ENCODE measurements around the gene GPR18.
"Not testable (repeated sequence)": the region's sequence is repeated elsewhere in the genome, so short reads cannot be mapped to it uniquely, and the experiment has no call there.

The GPR18 gene

DNA sequence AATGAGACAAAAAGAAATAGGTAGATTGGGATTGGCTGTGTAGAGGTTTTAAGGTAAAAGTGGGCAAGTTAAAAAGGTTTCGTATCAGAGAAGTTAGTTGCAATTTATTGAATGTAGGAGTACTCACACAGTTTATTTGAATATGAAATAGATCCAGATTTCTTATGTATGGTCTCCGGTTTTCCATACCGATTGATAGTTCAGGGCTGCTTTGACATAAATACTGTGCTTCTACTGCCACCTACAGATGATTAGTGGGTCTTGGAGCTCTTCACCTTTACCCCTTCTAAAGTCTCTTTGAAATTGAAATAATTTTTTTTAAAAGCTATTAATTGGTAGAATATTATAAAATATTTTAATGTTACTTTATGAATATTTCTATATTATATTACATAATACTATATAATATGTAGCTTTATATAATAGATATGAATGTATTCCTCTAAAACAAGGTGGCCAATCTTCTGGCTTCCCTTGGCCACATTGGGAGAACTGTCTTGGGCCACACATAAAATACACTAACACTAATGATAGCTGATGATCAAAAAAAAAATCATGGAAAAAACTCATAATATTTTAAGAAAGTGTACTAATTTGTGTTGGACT lies 7.7 kb upstream of the GPR18 start:
- DNase-seq: peak; percentile 41

DNA sequence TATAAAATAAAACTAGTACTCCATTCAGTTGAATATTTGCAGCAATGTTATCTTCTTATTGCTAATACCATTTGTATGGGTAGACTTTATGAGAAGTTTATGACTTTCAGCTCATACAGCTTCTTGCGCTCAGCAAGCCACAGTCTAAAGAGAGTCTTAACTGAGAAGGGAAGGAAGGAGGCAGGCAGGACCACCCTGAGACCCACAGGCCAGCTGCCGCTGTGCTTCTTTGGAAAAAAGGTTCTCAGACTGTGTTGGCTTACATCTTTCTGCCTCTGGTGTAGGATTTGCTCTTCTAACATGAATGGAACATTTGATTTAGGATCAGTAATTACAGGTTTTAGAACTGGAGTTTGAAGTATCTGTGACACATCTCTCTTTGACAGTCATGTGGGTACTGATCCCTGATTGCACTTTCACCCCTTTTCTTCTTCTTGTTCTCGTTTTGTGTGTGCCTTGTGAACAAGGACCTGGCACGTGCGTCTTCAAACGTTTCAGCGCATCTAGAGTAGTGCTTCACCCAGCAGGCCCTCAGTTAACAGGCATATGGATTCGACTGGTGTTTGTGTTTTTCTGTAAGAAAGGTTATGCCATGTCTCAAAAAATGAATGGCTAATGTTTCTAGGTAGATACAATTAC lies 7.1 kb upstream of the GPR18 start:
- DNase-seq: no peak

DNA sequence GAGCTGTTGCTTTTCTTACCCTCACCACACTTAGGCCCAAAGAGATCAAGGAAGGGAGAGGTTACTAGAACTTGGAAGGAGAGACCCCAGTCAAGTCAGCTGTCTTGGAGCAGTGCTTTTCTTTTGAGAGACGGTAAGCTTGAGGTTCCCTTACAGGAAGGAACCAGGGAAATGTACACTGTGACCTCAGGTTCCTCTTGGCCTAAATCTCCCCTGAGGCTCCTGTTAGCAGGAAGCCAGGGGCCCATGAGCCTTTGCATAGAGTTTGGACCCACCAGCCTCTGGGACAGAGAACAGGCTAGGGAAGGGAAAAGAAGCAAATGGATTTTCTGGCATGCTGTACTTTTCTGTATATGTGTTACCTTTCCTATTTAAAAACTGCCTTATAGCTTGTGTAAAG lies 5.9 kb upstream of the GPR18 start:
- no peak for DNase-seq

DNA sequence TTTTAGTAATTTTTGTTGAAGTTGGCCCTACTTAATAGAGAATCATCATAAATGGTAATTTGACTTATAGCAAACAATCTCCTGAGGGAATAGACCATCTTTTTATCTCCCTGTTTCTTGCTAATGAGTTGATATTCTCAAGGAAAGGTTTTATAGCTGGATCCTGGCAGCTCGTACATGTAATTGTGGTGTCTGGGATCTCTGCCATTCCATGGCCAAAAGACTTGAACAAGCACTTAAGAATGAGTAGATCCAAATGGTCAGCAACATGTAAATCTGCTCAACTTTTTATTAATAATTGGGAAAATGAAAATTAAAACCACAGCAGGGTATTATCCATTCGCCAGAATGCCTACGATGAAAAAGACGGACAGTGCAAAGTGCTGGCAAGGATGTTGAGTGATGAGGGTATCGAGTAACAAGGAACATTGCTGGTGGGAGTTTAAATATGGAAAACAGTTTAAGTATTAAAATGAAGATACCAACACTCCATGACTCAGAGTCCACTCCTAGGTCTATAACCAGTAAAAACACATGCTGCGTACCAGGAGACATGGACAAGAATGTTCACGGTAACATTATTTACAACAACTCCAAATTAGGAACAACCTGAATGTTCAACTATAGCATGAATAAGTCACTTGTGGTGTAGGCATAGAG lies 5.1 kb upstream of the GPR18 start:
- DNase-seq: no peak

DNA sequence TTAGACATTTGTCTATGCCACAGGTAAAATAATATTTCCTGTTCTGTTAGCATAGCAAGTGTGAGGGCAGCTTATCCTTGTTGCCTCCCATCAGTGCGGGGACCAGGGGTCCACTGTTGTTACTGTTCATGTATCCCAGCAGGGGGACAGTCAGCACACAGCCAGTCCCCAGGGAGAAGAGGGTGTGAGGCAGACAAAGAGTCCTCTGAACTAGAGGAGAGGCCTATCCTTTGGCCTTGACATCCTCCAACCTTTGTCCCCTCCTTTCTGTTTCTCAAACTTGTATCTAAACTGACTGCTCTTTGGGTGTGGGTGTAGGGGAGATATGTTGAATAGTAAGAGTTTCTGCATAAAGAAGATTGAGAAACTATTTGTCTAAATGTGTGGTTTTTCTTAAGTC lies 2.9 kb upstream of the GPR18 start:
- DNase-seq: no peak

DNA sequence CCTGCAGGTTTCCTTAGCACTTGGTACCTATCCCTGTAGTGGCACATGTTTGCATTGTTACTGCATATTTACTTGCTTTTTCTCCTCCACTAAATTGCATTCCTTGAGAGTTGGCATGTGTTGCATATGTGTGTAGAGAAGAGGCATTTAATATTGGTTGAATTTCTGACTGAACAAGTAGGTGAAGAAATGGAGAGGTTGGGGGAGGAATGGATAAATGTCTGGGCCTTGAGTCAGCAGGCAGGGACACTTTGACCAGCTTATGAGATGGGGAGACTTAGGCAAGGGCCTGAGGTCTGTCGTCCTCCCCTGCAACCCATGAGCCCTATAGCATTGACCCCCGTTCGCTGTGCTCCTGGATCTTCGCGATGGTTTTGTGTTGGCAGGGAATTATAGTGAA lies 2.0 kb upstream of the GPR18 start:
- DNase-seq: no peak

DNA sequence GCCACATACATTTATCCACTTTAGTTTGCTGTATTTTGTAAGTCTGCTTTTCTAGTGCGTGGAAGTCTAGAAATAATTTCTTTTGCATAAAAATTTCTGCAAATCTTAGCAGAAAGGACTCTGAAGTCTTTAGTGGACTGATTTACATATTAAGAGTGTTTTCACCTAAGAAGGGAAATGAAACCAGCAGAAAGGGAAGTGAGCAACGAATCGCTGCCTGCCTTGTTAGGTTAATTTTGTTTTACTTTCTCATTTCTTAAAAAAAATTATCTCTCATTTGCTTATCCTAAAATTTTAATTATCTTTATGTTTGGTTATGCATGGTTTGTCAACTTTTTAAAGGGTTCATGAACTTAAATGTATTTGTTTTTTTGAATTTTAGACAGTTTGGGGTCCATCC lies 767 bp upstream of the GPR18 start:
- no peak for DNase-seq

DNA sequence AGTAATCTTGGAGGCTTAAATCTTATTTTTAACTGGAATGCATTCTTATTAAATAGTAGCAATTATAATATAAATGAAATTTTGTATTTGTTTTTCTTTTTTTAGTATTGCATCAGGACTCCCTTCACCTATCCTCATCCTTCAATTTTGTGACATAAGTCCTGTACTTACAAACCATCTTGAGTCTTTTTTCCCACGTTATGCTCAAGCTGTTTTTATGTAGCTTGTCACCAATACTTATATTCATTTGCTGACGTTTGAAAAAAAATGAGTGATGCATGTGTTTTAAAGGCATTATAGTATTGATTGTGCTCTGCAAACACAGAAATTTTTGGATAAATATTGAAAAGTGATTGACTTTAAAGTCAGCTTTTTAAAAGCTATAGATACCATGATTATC lies 888 bp downstream of the GPR18 start:
- no peak for DNase-seq

DNA sequence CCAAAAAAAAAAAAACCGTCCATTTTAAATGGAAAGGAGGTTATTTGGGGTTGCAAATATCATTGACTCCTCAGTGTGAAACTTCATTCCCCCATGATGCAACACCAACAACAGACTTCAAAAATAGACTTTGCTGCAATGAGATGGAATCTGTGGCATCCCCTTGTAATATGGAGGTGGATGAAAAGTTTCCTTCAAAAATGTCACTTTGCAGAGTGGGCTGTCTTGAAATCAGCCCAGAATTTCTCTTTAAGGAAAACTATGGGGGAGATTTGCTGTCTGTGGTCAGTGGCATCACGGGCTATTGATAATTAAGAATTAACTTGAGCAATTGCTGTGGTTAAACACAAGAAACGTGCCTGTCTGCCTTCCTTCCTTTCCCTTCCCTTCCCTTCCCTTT lies 1.5 kb downstream of the GPR18 start:
- DNase-seq: no peak

DNA sequence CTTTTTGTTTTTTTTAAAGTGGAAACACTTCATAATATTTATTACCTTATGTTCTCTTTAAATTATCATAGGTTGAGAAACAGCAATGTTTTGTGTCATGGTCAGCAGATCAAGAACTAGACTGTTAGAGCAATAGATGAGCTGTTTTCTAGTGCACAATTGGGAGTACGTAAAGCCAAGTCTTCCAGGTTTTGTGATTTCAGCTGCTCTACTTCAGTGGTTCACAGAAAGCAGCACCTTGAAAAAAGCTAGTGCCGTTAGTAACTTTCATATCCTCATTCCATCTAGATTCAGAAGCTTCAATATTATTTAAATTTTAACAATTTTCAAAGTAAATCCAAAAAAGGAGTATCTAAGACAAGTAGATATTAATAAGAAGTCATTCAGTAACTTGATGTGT lies 1.9 kb downstream of the GPR18 start:
- DNase-seq: no peak

DNA sequence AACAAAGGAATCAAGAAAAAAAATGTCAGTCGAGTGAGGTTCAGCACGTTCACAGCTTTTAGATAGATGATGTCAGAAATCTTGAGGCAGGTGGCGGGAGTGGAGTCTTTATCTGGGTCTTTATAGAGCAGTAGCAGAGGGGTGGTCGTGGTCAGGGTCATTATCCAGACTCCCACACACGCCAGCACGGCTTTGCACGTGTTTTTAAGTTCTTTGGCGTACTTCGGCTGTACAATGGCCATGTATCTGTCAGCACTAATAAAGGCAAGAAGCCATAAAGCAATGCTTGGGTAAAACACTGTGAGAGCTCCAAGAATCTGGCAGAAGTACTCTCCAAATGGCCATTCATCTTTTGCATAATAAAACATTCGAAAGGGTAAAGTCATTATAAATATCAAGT lies 2.9 kb downstream of the GPR18 start:
- DNase-seq: no peak

DNA sequence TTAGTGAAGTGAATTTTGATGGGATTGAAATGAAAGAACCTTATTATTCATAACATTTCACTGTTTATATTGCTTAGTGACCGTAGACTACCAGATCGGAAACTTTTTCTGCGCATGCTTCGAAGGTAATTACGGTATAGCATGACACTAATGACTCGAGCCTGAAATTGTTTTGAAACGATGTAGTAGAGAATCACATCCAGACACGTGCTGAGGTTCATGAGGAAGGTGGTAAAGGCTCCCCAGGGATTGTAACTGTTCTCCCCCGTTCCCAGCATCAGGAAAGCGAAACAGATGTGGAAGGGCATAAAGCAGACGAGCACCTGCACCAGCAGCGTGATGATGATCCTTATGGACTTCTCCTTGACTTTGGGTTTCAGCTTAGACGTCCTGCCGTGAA lies 3.3 kb downstream of the GPR18 start:
- DNase-seq: no peak

DNA sequence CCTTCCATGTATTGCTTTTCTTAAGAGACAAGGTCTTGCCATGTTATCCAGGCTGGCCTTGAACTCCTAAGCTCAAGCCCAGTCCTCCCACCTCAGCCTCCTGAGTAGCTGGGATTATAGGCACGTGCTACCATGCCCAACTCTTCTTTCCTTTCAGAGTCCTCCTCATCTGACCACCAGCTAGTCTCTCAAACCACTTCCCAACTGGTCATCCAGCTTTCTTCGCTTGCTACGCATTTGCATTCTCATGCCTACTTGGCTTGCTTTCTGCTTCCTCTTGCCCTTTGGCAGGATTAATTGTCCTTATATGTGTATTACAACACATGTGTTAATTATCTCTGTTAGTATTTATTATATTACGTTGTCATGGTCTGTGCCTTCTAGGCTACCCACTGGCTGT lies 6.3 kb downstream of the GPR18 start:
- DNase-seq: no peak

DNA sequence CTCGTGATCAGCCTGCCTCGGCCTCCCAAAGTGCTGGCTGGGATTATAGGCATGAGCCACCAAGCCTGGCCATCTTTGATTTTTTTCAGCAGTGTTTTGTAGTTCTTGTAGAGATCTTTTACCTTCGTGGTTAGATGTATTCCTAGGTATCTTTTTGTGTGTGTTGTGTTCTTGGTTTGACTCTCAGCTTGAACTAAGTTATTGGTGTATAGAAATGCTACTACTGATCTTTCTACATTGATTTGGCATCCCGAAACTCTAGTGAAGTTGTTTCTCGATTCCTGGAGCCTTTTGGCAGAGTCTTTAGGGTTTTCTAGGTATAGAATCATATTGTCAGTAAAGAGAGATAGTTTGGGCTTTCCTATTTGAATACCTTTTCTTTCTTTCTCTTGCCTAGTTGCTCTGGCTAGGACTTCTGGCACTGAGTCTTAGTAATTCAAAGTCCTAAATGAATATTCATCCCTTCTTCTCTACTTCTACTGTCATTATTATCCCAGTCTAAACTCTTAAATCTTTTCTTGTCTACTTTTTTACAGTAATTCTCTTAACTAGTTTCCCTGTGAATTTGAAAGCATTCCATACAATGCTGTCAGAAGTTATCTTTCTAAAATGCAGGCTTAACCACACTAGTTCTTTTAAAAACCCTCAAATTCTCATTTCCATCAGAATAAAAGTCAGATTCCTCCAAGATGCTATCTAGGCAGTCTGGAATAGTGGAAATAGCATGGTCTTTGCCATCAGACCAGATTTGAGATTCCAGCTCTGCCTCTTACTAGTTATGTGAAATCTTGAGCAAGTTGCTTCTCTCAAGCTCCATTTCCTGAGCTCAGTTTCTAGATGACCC lies 7.0 kb downstream of the GPR18 start:
- no peak for DNase-seq

DNA sequence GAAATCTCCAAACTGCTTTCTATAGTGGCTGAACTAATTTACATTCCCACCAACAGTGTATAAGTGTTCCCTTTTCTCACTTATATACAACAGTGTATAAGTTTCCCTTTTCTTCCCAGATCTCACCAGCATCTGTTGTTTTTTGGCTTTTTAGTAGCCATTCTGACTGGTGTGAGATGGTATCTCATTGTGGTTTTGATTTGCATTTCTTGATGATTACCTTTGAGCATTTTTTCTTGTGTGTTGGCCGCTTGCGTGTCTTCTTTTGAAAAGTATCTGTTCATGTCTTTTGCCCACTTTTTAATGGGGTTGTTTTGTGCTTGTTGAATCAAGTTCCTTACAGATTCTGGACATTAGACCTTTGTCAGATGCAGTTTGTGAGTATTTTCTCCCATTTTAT lies 8.6 kb downstream of the GPR18 start:
- DNase-seq: not testable (repeated sequence)

DNA sequence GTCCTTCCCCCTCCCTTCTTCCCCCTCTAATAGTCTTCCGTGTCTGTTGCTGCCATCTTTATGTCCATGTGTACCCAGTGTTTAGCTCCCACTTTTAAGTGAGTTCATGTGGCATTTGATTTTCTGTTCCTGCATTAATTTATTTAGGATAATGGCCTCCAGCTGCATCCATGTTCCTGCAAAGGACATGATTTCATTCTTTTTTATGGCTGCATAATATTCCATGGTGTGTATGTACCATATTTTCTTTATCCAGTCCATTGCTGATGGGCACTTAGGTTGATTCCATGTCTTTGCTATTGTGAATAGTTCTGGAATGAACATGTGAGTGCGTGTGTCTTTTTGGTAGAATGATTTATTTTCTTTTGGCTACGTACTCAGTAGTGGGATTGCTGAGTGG lies 9.0 kb downstream of the GPR18 start:
- DNase-seq: not testable (repeated sequence)

DNA sequence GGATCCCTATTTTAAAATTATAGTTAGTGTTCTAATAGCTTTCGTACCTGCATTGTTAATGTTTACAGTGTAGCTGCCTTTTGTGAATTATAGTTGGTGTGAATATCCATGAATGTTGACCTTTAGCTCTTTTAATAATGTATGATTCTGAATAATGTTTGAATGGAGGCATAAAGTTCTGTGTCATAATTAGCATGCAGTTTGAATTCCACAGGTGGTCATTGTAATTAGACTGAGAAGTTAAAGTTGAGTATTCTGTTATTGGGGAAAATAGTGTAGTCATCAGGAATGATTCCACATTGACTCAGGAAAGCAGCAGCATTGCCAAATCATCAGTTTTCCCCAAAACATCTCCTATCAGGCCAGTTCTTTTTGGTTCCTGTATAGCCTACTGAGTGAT lies 12.1 kb downstream of the GPR18 start:
- DNase-seq: no peak

DNA sequence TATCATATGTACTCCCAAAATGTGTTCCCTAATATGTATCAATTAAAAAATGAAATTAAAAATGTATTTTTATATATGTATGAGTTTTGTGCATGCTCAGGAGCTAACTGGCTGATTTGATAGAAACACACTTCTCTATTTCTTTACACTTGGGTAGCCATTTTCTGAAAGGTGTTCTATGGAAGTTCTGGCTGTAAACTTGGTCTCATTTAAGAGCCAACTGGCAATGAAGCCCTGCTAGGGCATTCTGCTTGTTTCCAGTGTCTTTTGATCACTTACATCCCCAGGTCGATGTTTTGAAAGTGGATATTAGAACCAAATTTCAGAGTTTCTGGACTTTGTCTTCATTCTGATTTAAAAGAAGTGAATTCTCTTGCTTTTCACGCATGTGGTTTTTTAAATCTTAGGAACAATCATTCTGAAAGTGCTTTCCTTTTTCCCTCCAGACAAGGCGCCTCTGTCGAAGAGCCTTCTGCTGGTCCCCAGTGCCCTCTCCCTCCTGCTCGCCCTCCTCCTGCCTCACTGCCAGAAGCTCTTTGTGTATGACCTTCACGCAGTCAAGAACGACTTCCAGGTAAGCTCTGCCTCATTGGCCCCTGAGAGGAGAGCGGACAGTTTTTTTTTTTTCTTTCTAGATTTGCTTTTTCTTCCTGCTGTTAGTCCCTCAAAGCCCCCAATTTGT lies 20.1 kb downstream of the GPR18 start:
- DNase-seq: no peak

DNA sequence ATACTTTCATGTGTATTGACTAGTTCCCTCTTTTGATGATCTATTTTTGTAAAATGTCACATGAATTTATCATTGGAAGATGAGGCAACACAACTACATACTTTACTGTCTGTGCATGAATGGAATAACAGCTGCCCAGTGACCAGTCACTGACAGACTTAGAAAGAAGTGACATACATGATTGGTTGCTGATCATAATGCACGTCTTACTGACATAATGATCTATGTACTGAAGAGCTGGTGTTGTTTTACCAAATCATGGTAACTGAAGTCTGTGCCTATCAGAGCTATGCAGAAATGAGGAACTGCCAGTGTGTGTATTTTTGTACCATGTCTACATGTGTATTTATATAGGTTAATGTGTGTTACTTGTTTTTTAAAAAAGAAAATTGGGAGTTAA lies 26.5 kb downstream of the GPR18 start:
- DNase-seq: no peak

DNA sequence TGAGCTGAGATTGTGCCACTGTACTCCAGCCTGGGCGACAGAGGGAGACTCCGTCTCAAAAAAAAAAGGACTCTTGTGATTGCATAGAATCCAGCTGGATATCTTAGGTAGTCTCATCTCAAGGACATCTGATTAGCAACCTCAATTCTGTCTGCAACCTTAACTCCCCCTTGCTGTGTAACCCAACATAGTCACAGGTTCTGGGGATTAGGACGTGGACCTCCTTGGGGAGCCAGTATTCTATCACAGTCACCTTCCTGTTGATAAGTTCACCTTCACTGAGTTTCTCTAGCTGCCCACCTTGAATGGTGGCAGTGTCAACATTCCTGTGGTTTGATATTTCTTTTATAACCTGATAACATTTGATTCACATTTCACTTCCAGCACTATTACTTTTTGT lies 27.2 kb downstream of the GPR18 start:
- DNase-seq: no peak

DNA sequence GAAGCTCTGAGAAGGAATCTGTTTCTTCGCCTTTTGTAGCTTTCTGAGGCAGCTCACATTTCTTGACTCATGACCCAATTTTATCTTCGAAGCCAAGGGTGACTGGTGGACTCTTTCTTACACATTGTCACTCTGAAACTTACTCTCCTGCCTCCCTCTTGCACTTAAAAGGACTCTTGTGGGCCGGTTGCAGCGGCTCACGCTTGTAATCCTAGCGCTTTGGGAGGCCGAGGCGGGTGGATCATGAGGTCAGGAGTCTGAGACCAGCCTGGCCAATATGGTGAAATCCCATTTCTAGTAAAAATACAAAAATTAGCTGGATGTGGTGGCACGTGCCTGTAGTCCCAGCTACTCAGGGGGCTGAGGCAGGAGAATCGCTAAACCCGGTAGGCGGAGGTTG lies 27.6 kb downstream of the GPR18 start:
- not testable (repeated sequence) for DNase-seq

DNA sequence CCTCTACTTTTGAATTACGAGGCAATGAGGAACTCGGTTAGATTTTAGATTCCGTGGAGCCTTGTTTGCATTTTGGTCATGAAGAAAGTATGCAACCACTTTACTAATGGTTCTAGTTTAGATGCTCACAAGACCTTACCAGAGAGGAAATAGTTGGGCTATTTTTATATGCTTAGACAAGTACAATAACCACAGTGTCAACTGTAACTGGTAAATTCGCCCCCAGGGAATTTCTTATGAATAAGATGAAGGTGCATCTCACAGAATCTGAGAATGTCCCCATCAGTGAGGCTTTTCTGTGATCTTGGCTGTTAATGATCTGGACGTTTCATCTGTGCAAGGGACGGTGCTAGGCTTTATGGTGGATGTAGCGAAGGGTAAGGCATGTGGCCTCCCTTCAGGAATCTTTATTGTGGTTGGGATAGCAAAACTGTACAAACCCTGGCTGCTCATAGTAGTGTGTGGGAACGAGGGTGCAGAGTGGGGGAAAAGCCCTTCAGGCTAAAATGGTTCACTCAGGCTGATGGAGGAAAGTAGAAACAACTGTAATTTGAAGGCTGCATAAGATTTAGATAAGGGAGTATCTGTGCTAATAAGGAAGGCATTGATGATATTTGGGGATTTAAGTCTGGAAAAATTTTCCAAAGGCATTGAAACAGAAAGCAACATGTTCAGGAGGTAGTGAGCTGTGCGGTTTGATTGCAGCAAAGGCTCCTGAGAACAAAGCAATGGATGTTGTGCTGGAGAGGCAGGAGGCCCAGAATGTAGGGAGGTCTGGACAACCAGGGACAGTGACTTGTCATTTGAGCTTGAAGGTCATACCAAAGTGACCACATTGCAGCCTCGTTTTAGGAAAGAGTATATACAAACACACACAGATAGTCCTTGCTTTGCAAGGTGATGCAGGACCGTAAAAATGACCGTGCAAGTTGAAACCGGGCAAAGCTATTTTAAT lies 29.2 kb downstream of the GPR18 start:
- DNase-seq: peak; percentile 42

Measured in kidney glomerular epithelial cell (primary cell).